Measurements from ENCODE around the gene M1AP.
A peak's percentile ranks its signal among the peaks of the same experiment; 100 is the strongest.

Gene M1AP

GRCh38 chr2:74588664-74589063 lies 59.5 kb downstream of the M1AP start:
- no peak for DNase-seq

- DNase-seq = peak; percentile 30
These were observed 60.4 kb downstream of the M1AP start for GRCh38 chr2:74587664-74588277.

- DNase-seq = no peak
These were observed 62.5 kb downstream of the M1AP start for GRCh38 chr2:74585406-74586185.

DNA sequence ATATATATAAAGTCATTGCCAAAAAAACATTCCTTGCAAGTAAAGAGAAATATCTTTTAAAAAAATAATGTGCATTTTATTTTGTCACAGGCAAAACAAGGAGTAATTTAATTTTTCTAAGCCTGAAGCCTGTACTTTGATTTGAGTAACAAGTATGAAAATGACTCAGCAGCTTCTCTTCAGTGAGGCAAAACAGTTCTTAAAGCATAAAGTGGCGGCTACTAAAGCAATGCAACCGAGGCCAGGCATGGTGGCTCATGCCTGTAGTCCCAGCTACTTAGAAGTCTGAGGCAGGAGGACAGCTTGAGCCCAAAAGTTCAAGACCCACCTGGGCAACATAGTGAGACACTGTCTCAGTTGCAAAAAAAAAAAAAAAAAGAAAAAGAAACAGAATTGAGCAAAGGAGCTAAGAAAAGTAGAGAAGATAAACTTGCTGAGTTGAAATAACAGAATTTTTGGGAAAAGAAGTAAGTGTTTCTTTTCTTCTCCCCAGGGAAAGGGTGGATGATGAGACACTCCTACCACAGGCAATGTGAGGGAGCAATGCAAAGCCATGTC lies 64.0 kb downstream of the M1AP start:
- no peak for DNase-seq

GRCh38 chr2:74583504-74583903 lies 64.6 kb downstream of the M1AP start:
- no peak for DNase-seq

DNA sequence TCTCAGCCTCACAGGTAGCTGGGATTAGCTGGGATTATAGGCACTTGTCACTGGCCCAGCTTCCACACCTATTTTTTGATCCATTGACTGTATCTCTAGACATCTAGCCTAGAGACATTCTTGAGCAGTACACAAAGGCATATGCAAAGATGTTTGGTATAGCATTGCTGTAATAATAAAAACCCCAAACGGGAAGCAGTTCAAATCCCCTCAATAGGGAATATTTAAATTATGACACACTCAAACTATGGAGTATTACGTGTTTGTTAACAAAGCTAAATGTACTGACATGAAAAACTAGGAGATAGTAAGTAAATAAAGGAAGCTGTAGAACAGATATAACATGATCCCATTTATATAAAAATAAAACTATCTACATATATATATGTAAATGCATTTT lies 65.9 kb downstream of the M1AP start:
- no peak for DNase-seq

- DNase-seq = no peak
These were observed 66.7 kb downstream of the M1AP start for GRCh38 chr2:74581463-74581862.

DNA sequence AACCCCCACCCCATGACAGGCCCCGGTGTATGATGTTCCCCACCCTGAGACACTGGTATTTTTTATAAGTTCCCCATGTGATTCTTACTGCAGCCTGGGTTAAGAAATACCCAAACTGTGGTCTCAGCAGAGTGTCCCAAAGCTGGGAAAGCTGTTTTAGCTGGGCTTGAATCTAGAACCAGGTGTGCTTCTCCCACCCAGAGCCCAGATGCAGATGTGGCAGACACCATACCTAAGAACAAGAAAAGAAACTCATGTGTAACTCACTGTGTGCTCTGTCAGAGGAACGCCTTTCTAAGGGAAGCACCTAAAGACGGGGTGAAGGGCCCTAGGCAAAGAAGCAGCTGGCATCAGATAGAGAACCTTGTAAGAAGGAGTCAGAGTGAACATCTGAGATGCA lies 69.7 kb downstream of the M1AP start:
- no peak for DNase-seq

DNA sequence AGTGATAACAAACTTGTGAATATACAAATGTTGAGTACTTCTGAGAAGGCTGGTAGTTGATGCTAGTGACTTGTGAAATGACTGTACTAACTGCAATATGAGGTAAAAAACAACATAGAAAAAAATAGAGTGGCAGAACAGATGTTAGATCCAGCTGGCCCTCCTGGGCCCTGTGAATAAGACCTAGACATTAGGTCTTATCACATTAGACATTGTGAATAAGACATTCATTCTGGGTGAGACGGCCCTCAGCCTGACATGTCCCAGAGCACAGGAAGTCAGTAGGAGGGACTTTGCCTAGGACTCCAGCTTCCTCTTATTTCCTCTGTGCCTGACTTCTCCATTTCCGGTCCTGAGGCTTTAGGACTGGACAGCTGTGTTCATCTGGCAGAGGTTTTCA lies 70.7 kb downstream of the M1AP start:
- no peak for DNase-seq

- DNase-seq = no peak
These were observed 71.3 kb downstream of the M1AP start for GRCh38 chr2:74576863-74577229.

- DNase-seq = no peak
These were observed 71.8 kb downstream of the M1AP start for GRCh38 chr2:74576211-74576862.

GRCh38 chr2:74575320-74575719 lies 72.8 kb downstream of the M1AP start:
- DNase-seq = no peak

- no peak for DNase-seq
These were observed 74.2 kb downstream of the M1AP start for GRCh38 chr2:74573747-74574562.

GRCh38 chr2:74572178-74572925 lies 75.8 kb downstream of the M1AP start:
- DNase-seq = no peak

GRCh38 chr2:74571058-74571457 lies 77.1 kb downstream of the M1AP start:
- no peak for DNase-seq

GRCh38 chr2:74569686-74570085 lies 78.4 kb downstream of the M1AP start:
- DNase-seq = no peak

DNA sequence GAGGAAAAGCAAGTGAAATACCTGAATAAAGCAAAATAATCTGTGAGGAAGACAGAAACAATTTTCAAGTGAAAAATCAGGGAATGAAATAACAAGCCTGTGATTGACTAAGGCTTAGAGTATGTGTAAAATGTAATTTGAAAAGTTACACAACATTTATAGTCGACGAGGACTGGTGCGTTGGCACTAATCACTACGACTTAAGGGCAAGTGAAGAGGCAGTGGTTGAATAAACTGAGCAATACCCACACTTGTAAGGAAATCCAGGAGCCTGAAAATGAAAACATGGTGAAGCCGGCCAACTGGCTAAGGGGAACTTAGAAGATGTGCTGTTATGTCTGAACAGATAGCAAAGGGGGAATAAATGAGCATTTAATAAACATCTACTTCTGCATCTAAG lies 80.2 kb downstream of the M1AP start:
- DNase-seq = no peak

DNA sequence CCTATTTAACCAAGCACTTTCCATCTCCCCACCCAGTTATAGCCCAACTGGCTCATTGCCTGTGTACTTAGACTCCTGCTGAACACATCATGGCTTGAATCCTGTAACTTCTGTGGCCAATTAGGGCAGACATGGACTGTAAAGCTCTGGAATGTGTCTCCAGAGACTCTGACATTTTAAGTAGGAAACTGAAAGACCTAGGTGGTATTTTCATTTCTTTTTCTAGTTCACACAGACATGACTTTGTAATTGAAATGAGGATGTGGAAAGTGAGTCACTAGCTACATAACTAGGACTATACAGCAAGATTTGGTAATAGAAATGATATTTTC lies 81.4 kb downstream of the M1AP start:
- no peak for DNase-seq

GRCh38 chr2:74566076-74566753 lies 81.9 kb downstream of the M1AP start:
- no peak for DNase-seq

DNA sequence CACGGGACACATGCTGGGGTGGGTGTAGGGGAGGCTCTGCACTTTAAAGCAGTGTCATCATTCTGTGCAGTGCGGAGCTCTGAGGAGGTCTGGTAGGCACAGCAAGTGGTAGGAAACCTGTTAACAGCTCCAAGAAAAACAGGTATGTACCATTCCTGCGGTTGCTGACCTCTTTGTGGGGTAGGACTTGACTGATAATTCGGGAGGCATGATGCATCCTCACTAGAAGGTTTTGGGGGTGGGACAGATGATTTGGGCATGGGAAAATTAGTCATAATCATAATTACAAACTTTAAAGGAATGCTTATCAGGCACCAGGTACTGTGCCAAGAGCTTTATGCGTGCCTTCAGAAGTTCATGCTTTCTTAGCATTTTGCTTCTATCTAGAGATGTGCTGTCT lies 83.9 kb downstream of the M1AP start:
- no peak for DNase-seq

DNA sequence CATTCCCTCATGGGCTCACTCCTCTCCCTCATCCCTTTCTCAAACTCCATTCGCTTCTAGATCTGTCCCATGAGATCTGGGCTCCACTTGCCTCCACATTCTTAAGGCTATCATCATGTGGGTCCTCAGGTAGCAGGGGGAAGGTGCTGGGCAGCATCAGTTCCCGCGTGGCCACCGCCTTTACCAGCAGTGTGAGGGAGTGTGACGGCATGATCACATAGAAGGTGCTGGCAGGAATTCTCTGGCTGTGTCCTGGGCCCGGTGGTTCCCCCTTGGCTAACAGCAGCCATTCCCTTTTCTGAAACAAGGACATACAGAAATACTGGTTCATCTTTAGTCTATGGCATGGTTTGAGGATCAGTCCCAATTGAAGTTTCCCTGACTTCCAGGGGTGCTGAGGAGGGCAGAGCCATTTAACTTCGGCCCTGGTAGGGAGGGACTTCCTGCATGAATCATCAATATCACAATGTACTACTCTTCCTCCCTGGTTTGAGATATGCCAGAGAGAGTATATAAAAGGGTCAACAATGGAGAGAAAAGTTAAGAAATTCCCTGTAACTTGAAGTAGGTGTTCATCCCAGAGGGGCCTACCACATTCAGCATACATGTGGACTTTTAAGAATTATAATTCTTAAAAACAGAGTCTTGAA lies 85.9 kb downstream of the M1AP start:
- no peak for DNase-seq

Data from effector CD8-positive, alpha-beta T cell (primary cell).